GF-D8 (cell line): ENCODE measurements around the gene SPTBN4.
"Not testable (repeated sequence)": the region's sequence is repeated elsewhere in the genome, so short reads cannot be mapped to it uniquely, and the experiment has no call there.

Experiments
- DNase-seq: peaks from one replicate; lab custom pipeline; 2025; lab: John Stamatoyannopoulos, UW

Gene SPTBN4

DNA sequence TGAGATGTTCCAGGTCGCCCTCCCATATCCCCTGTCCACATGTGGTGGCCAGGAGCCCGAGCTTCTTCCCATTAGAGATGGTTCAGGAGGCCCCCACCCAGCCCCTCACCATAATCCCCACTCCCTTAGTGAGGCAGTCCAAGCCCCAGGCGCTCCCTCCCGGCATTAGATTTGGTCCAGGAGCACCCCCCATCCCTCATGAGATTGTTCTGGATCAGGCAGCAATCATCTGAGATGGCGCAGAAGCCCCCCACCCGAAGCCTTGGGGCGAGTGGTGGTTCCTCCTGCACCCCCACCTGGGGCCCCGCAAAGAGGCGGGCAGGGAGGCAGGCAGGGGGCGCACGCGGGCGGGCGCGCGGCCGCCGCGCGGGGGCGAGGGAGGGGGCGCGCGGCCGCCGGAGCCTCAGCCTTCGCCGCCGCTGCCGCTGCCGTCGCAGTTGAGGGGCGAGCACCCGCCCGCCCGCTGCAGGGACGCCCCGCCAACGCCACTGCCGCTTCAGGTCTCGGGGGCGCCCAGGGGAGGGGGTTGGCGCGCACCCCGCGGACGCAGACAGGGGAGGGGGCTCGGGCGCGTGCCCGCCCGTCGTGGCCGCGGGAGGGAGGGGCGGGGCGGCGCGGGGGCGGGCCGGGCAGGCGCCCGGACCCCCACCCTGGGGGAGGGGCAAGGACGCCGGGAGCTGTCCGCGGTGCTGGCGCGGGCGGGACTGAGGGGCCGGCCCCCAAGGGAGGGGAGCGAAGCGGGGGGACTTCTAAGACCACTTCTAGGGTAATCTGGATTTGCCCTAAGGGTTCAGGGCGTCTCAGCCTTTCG is 63.5 kb downstream of the SPTBN4 start:
- DNase-seq = no peak

GRCh38 chr19:40533508-40533907 is 66.7 kb downstream of the SPTBN4 start:
- DNase-seq = no peak

GRCh38 chr19:40534148-40534547 is 67.3 kb downstream of the SPTBN4 start:
- DNase-seq = no peak

DNA sequence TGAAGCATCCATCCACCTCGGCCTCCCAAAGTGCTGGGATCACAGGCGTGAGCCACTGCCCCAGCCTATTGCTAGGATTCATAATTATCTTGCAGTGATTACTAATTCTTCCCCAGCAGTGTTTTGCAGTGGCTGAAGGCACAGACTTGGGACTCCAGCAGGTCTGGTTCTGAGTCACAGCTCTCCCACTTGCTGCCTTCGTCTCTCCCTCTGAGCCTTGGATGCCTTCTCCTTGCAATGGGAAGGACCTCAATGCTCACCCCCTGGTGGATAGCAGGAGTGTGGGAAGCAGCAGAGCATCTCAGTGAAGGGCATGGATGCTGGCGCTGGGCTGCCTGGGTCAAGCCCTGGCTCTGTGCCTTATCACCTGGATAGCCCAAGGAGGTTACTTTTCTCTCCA is 72.3 kb downstream of the SPTBN4 start:
- DNase-seq = no peak

- DNase-seq = no peak
These were observed 75.5 kb downstream of the SPTBN4 start for GRCh38 chr19:40542202-40542859.

DNA sequence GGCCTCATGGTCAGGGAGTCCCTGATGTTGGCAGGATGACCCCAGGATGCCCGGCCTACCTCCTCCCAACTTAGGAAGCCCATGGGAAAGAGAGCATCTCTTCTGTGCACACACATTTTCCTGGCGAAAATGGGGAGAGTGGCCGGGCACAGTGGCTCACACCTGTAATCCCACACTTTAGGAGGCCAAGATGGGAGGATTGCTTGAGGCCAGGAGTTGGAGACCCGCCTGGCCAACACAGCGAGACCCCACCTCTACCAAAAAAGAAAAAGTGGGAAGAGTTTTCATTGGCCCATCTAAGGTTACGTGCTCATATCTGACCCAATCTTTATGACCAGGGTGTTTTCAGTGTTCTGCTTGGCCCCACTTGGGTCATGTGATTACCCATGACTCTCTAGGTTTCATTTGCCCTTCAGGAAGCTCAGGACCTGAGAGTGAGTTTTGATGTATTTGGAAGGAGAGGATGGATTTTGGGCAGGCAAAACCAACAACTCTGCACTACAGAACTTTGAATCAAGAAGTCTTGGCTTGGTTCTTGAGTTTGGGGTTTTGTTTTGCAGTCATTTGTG is 76.3 kb downstream of the SPTBN4 start:
- no peak for DNase-seq

- not testable (repeated sequence) for DNase-seq
These were observed 79.5 kb downstream of the SPTBN4 start for GRCh38 chr19:40546153-40546841.

GRCh38 chr19:40547190-40547589 is 80.4 kb downstream of the SPTBN4 start:
- DNase-seq = not testable (repeated sequence)

GRCh38 chr19:40547836-40548235 is 81.0 kb downstream of the SPTBN4 start:
- no peak for DNase-seq

- DNase-seq = no peak
These were observed 82.4 kb downstream of the SPTBN4 start for GRCh38 chr19:40549007-40549708.

GRCh38 chr19:40550951-40551350 is 84.2 kb downstream of the SPTBN4 start:
- no peak for DNase-seq

DNA sequence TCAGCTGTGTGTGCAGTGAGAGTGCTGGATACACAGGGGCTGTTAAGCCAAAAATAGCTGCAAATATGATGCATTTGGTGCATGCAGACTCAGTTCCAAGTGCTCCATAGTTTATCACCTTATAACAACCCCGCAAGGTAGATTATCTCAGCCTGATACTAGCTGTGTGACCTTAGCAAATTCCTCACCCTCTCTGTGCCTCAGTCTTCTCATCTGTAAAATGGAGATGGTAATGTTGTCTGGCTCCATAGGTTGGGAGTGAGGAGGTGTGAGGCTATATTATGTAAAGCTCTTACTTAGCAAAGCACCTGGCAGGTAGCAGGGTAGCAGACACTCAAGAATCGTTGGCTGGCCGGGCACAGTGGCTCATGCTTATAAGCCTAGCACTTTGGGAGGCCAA is 86.0 kb downstream of the SPTBN4 start:
- no peak for DNase-seq

- no peak for DNase-seq
These were observed 87.4 kb downstream of the SPTBN4 start for GRCh38 chr19:40553885-40554857.

DNA sequence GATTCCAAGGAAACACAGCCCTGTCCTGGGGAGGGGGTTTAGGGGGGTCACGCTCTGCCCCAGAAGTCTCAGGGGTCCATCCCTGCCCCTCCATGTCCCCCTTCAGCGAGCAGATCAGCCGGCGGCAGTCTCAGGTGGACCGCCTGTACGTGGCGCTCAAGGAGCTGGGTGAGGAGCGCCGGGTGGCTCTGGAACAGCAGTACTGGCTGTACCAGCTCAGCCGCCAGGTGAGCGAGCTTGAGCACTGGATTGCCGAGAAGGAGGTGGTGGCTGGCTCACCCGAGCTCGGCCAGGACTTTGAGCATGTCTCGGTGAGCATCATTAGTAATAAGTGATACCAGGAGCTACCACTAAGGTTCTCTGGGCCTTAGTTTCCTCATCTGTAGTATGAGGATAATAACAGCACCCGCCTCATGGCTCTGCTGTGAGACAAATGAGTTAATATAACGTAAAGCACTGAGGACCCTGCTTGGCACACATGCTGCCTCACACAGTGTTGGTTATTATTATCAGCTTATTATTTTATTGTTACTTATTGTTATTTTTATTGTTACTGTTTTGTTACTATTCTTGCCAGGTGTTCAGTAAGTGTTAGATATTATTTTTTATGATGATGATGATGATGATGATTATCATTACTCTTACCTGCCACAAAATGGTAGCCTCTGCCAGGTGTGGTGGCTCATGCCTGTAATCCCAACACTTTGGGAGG is 89.3 kb downstream of the SPTBN4 start:
- DNase-seq = no peak

GRCh38 chr19:40556953-40557530 is 90.2 kb downstream of the SPTBN4 start:
- no peak for DNase-seq

DNA sequence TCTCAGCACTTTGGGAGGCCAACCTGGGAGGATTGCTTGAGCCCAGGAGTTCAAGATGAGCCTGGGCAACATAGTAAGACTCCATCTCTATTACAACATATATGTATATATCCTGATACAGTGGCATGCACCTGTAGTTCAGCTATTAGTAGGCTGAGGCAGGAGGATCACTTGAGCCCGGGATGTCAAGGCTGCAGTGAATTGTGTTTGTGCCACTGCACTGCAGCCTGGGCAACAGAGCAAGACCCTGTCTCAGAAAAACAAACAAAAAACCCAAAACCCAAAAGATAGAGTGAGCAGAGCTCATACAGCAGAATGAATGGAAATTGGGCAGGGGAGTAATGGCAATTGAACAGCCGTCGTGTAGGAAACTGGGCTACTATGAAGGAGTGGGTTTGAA is 92.6 kb downstream of the SPTBN4 start:
- DNase-seq = no peak

GRCh38 chr19:40560092-40560507 is 93.3 kb downstream of the SPTBN4 start:
- DNase-seq = no peak

DNA sequence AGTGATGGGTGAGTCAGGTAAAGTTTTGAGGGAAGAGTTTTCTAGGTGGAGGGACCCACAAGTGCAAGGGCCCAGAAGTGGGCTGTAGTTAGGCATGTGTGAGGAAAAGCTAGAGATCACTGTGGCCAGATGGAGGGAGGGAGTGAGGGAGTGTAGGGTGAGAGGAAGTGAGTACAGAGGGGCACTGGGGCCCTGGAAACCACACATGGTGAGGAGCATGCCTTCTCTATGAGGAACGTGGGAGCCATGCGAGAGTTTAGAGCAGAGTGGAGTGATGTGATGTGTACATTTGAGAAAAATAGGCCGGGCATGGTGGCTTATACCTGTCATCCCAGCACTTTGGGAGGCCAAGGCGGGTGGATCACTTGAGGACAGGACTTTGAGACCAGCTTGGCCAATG is 95.1 kb downstream of the SPTBN4 start:
- no peak for DNase-seq

DNA sequence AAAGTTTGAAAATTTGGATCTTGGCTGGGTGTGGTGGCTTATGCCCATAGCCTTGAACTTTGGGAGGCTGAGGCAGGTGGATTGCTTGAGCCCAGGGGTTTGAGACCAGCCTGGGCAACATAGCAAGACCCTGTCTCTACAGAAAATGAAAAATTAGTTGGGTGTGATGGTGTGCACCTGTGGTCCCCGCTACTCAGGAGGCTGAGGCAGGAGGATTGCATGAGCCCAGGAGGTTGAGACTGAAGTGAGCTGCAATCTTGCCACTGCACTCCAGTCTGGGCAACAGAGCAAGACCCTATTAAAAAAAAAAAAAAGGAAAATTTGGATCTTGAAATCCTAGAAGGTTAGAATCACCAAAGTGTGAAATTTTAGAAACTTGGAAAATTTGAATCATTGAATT is 97.7 kb downstream of the SPTBN4 start:
- DNase-seq = not testable (repeated sequence)

DNA sequence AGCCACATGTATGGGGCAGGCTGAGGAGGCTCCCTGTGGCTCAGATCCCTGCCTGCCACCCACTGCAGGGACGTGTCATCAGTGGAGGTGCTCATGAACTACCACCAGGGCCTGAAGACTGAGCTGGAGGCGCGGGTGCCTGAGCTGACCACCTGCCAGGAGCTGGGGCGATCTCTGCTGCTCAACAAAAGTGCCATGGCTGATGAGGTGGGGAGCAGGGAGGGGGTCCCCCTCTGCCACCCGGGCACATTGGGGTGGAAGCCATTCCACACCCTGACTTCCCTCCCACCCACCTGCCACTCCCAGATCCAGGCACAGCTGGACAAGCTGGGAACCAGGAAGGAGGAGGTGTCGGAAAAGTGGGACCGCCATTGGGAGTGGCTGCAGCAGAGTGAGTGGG is 98.6 kb downstream of the SPTBN4 start:
- no peak for DNase-seq
